GM21737 (cell line): ENCODE data around the gene MSANTD2.

ENCODE experiments used
- ATAC-seq: cut with Tn5 transposase; IDR thresholded peaks from one replicate; pipeline ENCODE4 v1.9.1; 2021; ENCODE audit warnings: mild to moderate bottlenecking, moderate library complexity; ENCODE audit not compliant: unreplicated experiment

Gene MSANTD2

GRCh38 chr11:124738713-124739478 is 61.3 kb downstream of the MSANTD2 start:
- ATAC-seq, result no peak

- no peak for ATAC-seq
Observed at GRCh38 chr11:124737638-124738305, 62.4 kb downstream of the MSANTD2 start.

GRCh38 chr11:124736736-124737135 is 63.5 kb downstream of the MSANTD2 start:
- no peak for ATAC-seq

- no peak for ATAC-seq
Observed at GRCh38 chr11:124732230-124732629, 68.0 kb downstream of the MSANTD2 start.

- no peak for ATAC-seq
Observed at GRCh38 chr11:124729571-124729970, 70.6 kb downstream of the MSANTD2 start.

GRCh38 chr11:124728134-124728533 is 72.1 kb downstream of the MSANTD2 start:
- no peak for ATAC-seq

GRCh38 chr11:124727474-124727873 is 72.7 kb downstream of the MSANTD2 start:
- ATAC-seq, result no peak

- ATAC-seq, result peak; percentile 11
Observed at GRCh38 chr11:124725719-124726105, 74.5 kb downstream of the MSANTD2 start.

GRCh38 chr11:124724979-124725718 is 75.1 kb downstream of the MSANTD2 start:
- ATAC-seq, result peak; percentile 97

- no peak for ATAC-seq
Observed at GRCh38 chr11:124722176-124722575, 78.0 kb downstream of the MSANTD2 start.

GRCh38 chr11:124719534-124719933 is 80.7 kb downstream of the MSANTD2 start:
- ATAC-seq, result no peak

GRCh38 chr11:124718801-124719200 is 81.4 kb downstream of the MSANTD2 start:
- ATAC-seq, result no peak

GRCh38 chr11:124717786-124718651 is 82.2 kb downstream of the MSANTD2 start:
- ATAC-seq, result no peak

- no peak for ATAC-seq
Observed at GRCh38 chr11:124717421-124717785, 82.8 kb downstream of the MSANTD2 start.

- no peak for ATAC-seq
Observed at GRCh38 chr11:124716591-124716990, 83.6 kb downstream of the MSANTD2 start.
